HG03460 (cell line): ENCODE measurements around the gene CLTC.
A peak's percentile ranks its signal among the peaks of the same experiment; 100 is the strongest.

Source experiments
- ATAC-seq: cut with Tn5 transposase; IDR thresholded peaks from one replicate; pipeline ENCODE4 v1.9.1; 2021; ENCODE audit not compliant: unreplicated experiment

CLTC gene

GRCh38 chr17:59678918-59679317 lies 59.2 kb downstream of the CLTC start:
- ATAC-seq, result no peak

GRCh38 chr17:59680314-59680713 lies 60.6 kb downstream of the CLTC start:
- ATAC-seq, result no peak

- ATAC-seq, result no peak
These were observed 63.6 kb downstream of the CLTC start for GRCh38 chr17:59683283-59683682.

GRCh38 chr17:59684967-59685366 lies 65.3 kb downstream of the CLTC start:
- no peak for ATAC-seq

- ATAC-seq, result no peak
These were observed 68.3 kb downstream of the CLTC start for GRCh38 chr17:59688008-59688407.

- ATAC-seq, result no peak
These were observed 68.8 kb downstream of the CLTC start for GRCh38 chr17:59688496-59688895.

GRCh38 chr17:59693582-59693981 lies 73.9 kb downstream of the CLTC start:
- ATAC-seq, result no peak

GRCh38 chr17:59694344-59694743 lies 74.6 kb downstream of the CLTC start:
- ATAC-seq, result no peak

- no peak for ATAC-seq
These were observed 76.4 kb downstream of the CLTC start for GRCh38 chr17:59695945-59696681.

GRCh38 chr17:59696682-59697277 lies 77.1 kb downstream of the CLTC start:
- ATAC-seq, result no peak

GRCh38 chr17:59698143-59698542 lies 78.4 kb downstream of the CLTC start:
- ATAC-seq, result no peak

GRCh38 chr17:59699218-59699617 lies 79.5 kb downstream of the CLTC start:
- no peak for ATAC-seq

GRCh38 chr17:59699786-59700185 lies 80.1 kb downstream of the CLTC start:
- no peak for ATAC-seq

- no peak for ATAC-seq
These were observed 82.6 kb downstream of the CLTC start for GRCh38 chr17:59702304-59702703.

- ATAC-seq, result peak; percentile 95
These were observed 87.7 kb downstream of the CLTC start, which contains the start of the genes PTRH2 and VMP1 for GRCh38 chr17:59707149-59707970. TSS of gene PTRH2 (minus strand) at chr17:59707430. CDS start at chr17:59697978, 9,452 bp downstream. TSS of gene VMP1 (plus strand) at chr17:59707654. CDS start at chr17:59731447, 23,793 bp downstream.

- no peak for ATAC-seq
These were observed 88.3 kb downstream of the CLTC start for GRCh38 chr17:59707971-59708430.

- ATAC-seq, result no peak
These were observed 92.2 kb downstream of the CLTC start for GRCh38 chr17:59711936-59712335.

- ATAC-seq, result no peak
These were observed 93.2 kb downstream of the CLTC start for GRCh38 chr17:59712862-59713261.

- ATAC-seq, result no peak
These were observed 94.6 kb downstream of the CLTC start for GRCh38 chr17:59714255-59714654.

GRCh38 chr17:59716427-59716826 lies 96.7 kb downstream of the CLTC start:
- no peak for ATAC-seq

GRCh38 chr17:59719526-59719925 lies 99.8 kb downstream of the CLTC start:
- no peak for ATAC-seq

GRCh38 chr17:59722623-59723022 lies 102.9 kb downstream of the CLTC start:
- no peak for ATAC-seq
